Spleen (tissue), 7 donors: ENCODE results near the gene ST6GALNAC3.

Source experiments
- CTCF ChIP-seq, 11 experiments: fragments of 200-600 bp in 7 of 11; fragments of 450-650 bp in 4 of 11; sonication (generic) in 4 of 11; IDR thresholded peaks in 8 of 11; conservative IDR thresholded peaks in 3 of 11; 1 replicate in 7 of 11; 2 replicates in 4 of 11; pipeline versions ENCODE4 v1.4.0 to v1.8.0; 2016 to 2021; ENCODE audit warnings: antibody characterized with exemption in 11 of 11, inconsistent platforms in 4 of 11, mild to moderate bottlenecking in 1 of 11
- POLR2A ChIP-seq, 3 donors: fragments of 450-650 bp; IDR thresholded peaks; one replicate each; pipeline ENCODE4 v1.5.1; 2017; ENCODE audit warnings: antibody characterized with exemption in 3 of 3, mild to moderate bottlenecking in 1 of 3
- donor health status: DM: no; HTN: no; CAD: no; lungs with moderate emphysema.
- donor health status: DM: no; HTN: no; CAD: no.
- donor health status: DM: no; HTN: no; CAD: no.

GRCh38 chr1:76313304-76313703, 238.8 kb downstream of the ST6GALNAC3 start:
- TF ChIP-seq CTCF (IDR thresholded peaks at IDR 0.05 in 8 of 11, conservative IDR thresholded peaks at IDR 0.05 in 3 of 11) (no peak), POLR2A (IDR thresholded peaks at IDR 0.05) (no peak)
